ENCODE results near the gene ITGB4. TPM values are rescaled to one million over a fixed set of nuclear protein-coding genes. Genes with fewer than 3 reads are reported as not detected.

The ITGB4 gene
- total and polyA plus RNA-seq, 2 donors (not counting 3 experiments of a cell fraction or from before 2014, with no cell fraction given), result 4.2 to 6.7 TPM

DNA sequence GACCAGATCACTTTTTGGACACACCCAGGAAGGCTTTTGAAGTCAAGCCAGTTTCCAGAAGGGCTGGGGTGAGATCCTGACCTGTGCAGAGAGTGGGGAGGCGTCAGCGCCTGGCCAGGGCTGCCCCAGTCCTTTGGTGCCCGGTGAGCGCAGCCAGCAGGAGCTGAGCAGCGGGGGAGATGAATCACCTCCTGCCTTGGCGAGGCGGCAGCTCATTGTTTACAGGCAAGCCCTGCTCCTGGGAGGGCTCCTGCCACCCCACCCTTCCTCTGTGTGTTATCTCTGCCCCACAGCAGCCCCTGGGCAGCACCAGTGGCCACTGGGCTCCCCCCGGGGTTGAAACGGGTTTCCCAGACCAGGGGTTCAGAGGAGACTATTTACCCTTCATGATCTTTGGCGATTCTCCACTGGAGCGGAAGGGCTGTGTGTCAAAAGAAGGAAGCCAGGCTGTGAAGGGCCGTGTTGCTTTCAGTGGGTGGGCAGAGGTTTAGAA, 14.1 kb upstream of the ITGB4 start:
- dilution Hi-C loops (cut with MboI; ENCODE audit: extremely low pct_ligation_motif_present, low sequenced_read_pairs), result no loop called here

More for the DNA sequence above, 14.1 kb upstream of the ITGB4 start:
- peak overlapping the region; percentile 70 for H3K27ac ChIP-seq (ENCODE audit: insufficient read depth, low read depth, low read length)
- TF ChIP-seq JUN (IDR thresholded peaks at IDR 0.05; ENCODE audit: borderline replicate concordance, insufficient read depth, insufficient read length, low read depth) (peak; percentile 62), GATA2 (IDR thresholded peaks at IDR 0.05; ENCODE audit: insufficient read depth, insufficient read length, low read depth, low read length) (peak; percentile 98), POLR2AphosphoS5 (IDR thresholded peaks at IDR 0.05; ENCODE audit: insufficient read depth, low read depth, low read length) (peak; percentile 99), EZH2 (IDR thresholded peaks at IDR 0.05; ENCODE audit: borderline replicate concordance, low read depth, low read length, severe bottlenecking) (no peak), FOS (IDR thresholded peaks at IDR 0.05; ENCODE audit: borderline replicate concordance, insufficient read depth, low read length) (peak; percentile 94), POLR2A (IDR thresholded peaks at IDR 0.05; ENCODE audit: low read depth, low read length) (peak; percentile 72), CTCF (IDR thresholded peaks at IDR 0.05; ENCODE audit: extremely low read depth in 1 of 2, insufficient read depth in 1 of 2, low read depth in 1 of 2, low read length in 2 of 2) (no peak), MYC (IDR thresholded peaks at IDR 0.05; ENCODE audit: low read depth, low read length) (no peak)
- TF ChIP-seq, protein P1, sequence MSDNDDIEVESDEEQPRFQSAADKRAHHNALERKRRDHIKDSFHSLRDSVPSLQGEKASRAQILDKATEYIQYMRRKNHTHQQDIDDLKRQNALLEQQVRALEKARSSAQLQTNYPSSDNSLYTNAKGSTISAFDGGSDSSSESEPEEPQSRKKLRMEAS (IDR thresholded peaks at IDR 0.05; ENCODE audit: insufficient read depth, insufficient read length), result no peak
- peak overlapping the region; percentile 15 for H3K4me2 ChIP-seq (ENCODE audit: insufficient read depth, low read length)
- BruUV-seq (replicated peaks), result no TSS peak
- no peaks in the 10 kb centered on the region for H3K27me3 ChIP-seq (ENCODE audit: control insufficient read depth in 2 of 2, insufficient read depth in 2 of 2, low read length in 2 of 2)
- CTCF ChIA-PET, result interaction anchor here (0.8 to 5.4 kb wide), 16 partner anchors 9 to 106 kb away, joined by 3 to 59 read pairs (median 4); partner anchors contain the start of gene SMIM5
- peaks cover 13 to 37% of the 10 kb centered on the region in 2 experiments for H3K36me3 ChIP-seq (ENCODE audit: control insufficient read depth in 2 of 2, extremely low read depth in 1 of 2, insufficient read depth in 2 of 2, low read length in 2 of 2)
- intact Hi-C loops (cut with micrococcal nuclease), result loop anchor here (1.0 kb wide), 4 partner anchors 8 to 32 kb away; no protein-coding TSS in a partner anchor
- H3K9ac ChIP-seq (replicated peaks; ENCODE audit: extremely low read depth, insufficient read depth, low read length), result peak overlapping the region; percentile 12
- no peaks in the 10 kb centered on the region for H4K20me1 ChIP-seq (replicated peaks; ENCODE audit: control insufficient read depth, extremely low read depth, insufficient read depth, low read length)
- H3K9me1 ChIP-seq (replicated peaks; ENCODE audit: control insufficient read depth, extremely low read depth, insufficient read depth, low read length), result no peaks in the 10 kb centered on the region
- peaks cover 2% of the 10 kb centered on the region for H3K79me2 ChIP-seq (ENCODE audit: control insufficient read depth, insufficient read depth, low read length)
- H3K9me3 ChIP-seq (replicated peaks; ENCODE audit: control insufficient read depth, insufficient read depth, low read length), result no peaks in the 10 kb centered on the region
- H3K4me1 ChIP-seq (ENCODE audit: control insufficient read depth, extremely low read depth, insufficient read depth, low read length), result peaks cover 32% of the 10 kb centered on the region
- FAIRE-seq (peak; percentile 92), DNase-seq (ENCODE audit: low read depth, low spot score) (peak; percentile 97)
- POLR2A ChIA-PET, result interaction anchor here (0.8 to 1.4 kb wide), 4 partner anchors 15 to 73 kb away, joined by 3 to 6 read pairs (median 4); partner anchors contain the start of genes RECQL5 and SAP30BP
- no peak overlapping the region for H2AFZ ChIP-seq (ENCODE audit: low read depth, low read length)
- H3K4me3 ChIP-seq (replicated peaks in 1 of 3; ENCODE audit: insufficient read depth in 1 of 3, low read depth in 1 of 3, low read length in 3 of 3), result no peak overlapping the region
